NT2/D1 (cell line): ENCODE results near the gene MCL1.

Experiments
- DNase-seq: peaks from one replicate; pipeline ENCODE4 v3.0.0-alpha.2; 2011; ENCODE audit warnings: low read depth, low spot score
- H3K27me3 ChIP-seq: 2 replicates; pipeline ENCODE4 v1.6.0; 2011; ENCODE audit warnings: mild to moderate bottlenecking; ENCODE audit not compliant: insufficient read length, insufficient read depth
- H3K36me3 ChIP-seq: 2 replicates; pipeline ENCODE4 v1.6.1; 2011; ENCODE audit warnings: mild to moderate bottlenecking, low read length, mixed read lengths; ENCODE audit not compliant: insufficient read depth, insufficient read length
- H3K4me1 ChIP-seq: 2 replicates; pipeline ENCODE4 v1.5.1; 2011; ENCODE audit not compliant: insufficient read depth, insufficient read length
- H3K4me3 ChIP-seq: 2 replicates; pipeline ENCODE4 v1.5.1; 2011; ENCODE audit warnings: low read depth; ENCODE audit not compliant: insufficient read length
- H3K9ac ChIP-seq: 2 replicates; pipeline ENCODE4 v1.6.0; 2011; ENCODE audit warnings: low read depth; ENCODE audit not compliant: insufficient read length
- H3K9me3 ChIP-seq: 2 replicates; pipeline ENCODE4 v1.5.1; 2011; ENCODE audit warnings: mild to moderate bottlenecking, low read length; ENCODE audit not compliant: insufficient read depth
- SUZ12 ChIP-seq: IDR thresholded peaks from 2 replicates; pipeline ENCODE4 v1.6.1; 2011; ENCODE audit not compliant: insufficient read length, insufficient read depth; ENCODE audit errors: extremely low read depth
- YY1 ChIP-seq: IDR thresholded peaks from 2 replicates; pipeline ENCODE4 v1.6.1; 2011; ENCODE audit not compliant: insufficient read length, insufficient read depth
- ZNF274 ChIP-seq: IDR thresholded peaks from 2 replicates; pipeline ENCODE4 v1.6.1; 2011; ENCODE audit warnings: mild to moderate bottlenecking, low read depth, low read length

MCL1 gene

GRCh38 chr1:150552128-150552910 is 27.1 kb downstream of the MCL1 start:
- H3K4me1 ChIP-seq: peaks cover 33% of the 10 kb centered on the region
- H3K9me3 ChIP-seq: no peaks in the 10 kb centered on the region
- TF ChIP-seq ZNF274: no peak
- TF ChIP-seq YY1: no peak
- no peak for TF ChIP-seq SUZ12
- H3K36me3 ChIP-seq: peaks cover 55% of the 10 kb centered on the region
- peak overlapping the region; percentile 32 for H3K9ac ChIP-seq
- H3K27me3 ChIP-seq: no peaks in the 10 kb centered on the region
- no peak for DNase-seq
- H3K4me3 ChIP-seq: no peak overlapping the region

- Histone ChIP-seq H3K4me1 (peaks cover 33% of the 10 kb centered on the region), H3K27me3 (no peaks in the 10 kb centered on the region), H3K9me3 (no peaks in the 10 kb centered on the region), H3K36me3 (peaks cover 49% of the 10 kb centered on the region), H3K4me3 (no peak overlapping the region), H3K9ac (no peak overlapping the region)
- no peak for TF ChIP-seq SUZ12
- TF ChIP-seq ZNF274: no peak
- TF ChIP-seq YY1: no peak
- DNase-seq: no peak
Measured at GRCh38 chr1:150551784-150552127, 27.7 kb downstream of the MCL1 start.

- Histone ChIP-seq H3K36me3 (peaks cover 44% of the 10 kb centered on the region), H3K4me1 (peaks cover 33% of the 10 kb centered on the region), H3K9me3 (no peaks in the 10 kb centered on the region), H3K4me3 (no peak overlapping the region), H3K27me3 (no peaks in the 10 kb centered on the region), H3K9ac (peak overlapping the region; percentile 76)
- DNase-seq: no peak
- TF ChIP-seq YY1 (no peak), ZNF274 (no peak), SUZ12 (no peak)
Measured at GRCh38 chr1:150551051-150551783, 28.2 kb downstream of the MCL1 start.

GRCh38 chr1:150550222-150551050 is 29.0 kb downstream of the MCL1 start:
- TF ChIP-seq ZNF274: no peak
- TF ChIP-seq SUZ12: no peak
- no peak for TF ChIP-seq YY1
- Histone ChIP-seq H3K27me3 (no peaks in the 10 kb centered on the region), H3K4me3 (peak overlapping the region; percentile 63), H3K9me3 (no peaks in the 10 kb centered on the region), H3K9ac (peak overlapping the region; percentile 76), H3K4me1 (peaks cover 30% of the 10 kb centered on the region), H3K36me3 (peaks cover 36% of the 10 kb centered on the region)
- DNase-seq: no peak

GRCh38 chr1:150549496-150550221 is 29.8 kb downstream of the MCL1 start:
- Histone ChIP-seq H3K4me1 (peaks cover 28% of the 10 kb centered on the region), H3K4me3 (peak overlapping the region; percentile 63), H3K9ac (peak overlapping the region; percentile 76), H3K36me3 (peaks cover 29% of the 10 kb centered on the region), H3K9me3 (no peaks in the 10 kb centered on the region), H3K27me3 (no peaks in the 10 kb centered on the region)
- TF ChIP-seq SUZ12 (no peak), YY1 (no peak), ZNF274 (no peak)
- no peak for DNase-seq

- Histone ChIP-seq H3K36me3 (peaks cover 21% of the 10 kb centered on the region), H3K4me3 (peak within 1 kb of the TSS; percentile 67), H3K27me3 (no peaks in the 10 kb centered on the region), H3K9ac (peak within 1 kb of the TSS; percentile 86), H3K9me3 (no peaks in the 10 kb centered on the region), H3K4me1 (peaks cover 22% of the 10 kb centered on the region)
- DNase-seq: no peak
- TF ChIP-seq SUZ12 (no peak), YY1 (no peak), ZNF274 (no peak)
Measured at GRCh38 chr1:150548632-150549495, 30.5 kb downstream of the MCL1 start, which contains the start of gene ADAMTSL4. TSS of gene ADAMTSL4 (plus strand) at chr1:150549408. CDS start at chr1:150552289, 2,881 bp downstream.
